Naive thymus-derived CD8-positive, alpha-beta T cell (primary cell): ENCODE measurements around the gene SCML1. TPM values are rescaled to one million over a fixed set of nuclear protein-coding genes. Genes with fewer than 3 reads are reported as not detected.

Experiments used
- ATAC-seq, 2 donors: fragments of 150-1000 bp; cut with Tn5 transposase in 1 of 2; sonication (Bioruptor Pico), chemical (Tn5 transposase) in 1 of 2; 1 replicate in 1 of 2; 2 replicates in 1 of 2; pipeline ENCODE4 v1.10.0; 2021; ENCODE audit warnings: mild to moderate bottlenecking in 2 of 2, moderate library complexity in 2 of 2
- POLR2A ChIA-PET: fragments of 350-600 bp; sonication (Branson Sonifier 250); formaldehyde crosslinking; loops from one replicate; lab custom pipeline; 2021; ENCODE audit warnings: antibody characterized with exemption; lab: Charles Lee
- DNase-seq, 10 donors: peaks; one replicate each; pipeline versions ENCODE4 v3.0.0 to v3.0.0-alpha.2; 2020 to 2022
- H3K27ac Mint-ChIP-seq, 10 donors: one replicate each; pipeline ENCODE4 v1.8.0; 2020 to 2022; ENCODE audit warnings: mild to moderate bottlenecking in 10 of 10, mixed read lengths in 10 of 10, moderate library complexity in 4 of 10, inconsistent platforms in 1 of 10
- H3K27me3 Mint-ChIP-seq, 5 donors: one replicate each; pipeline ENCODE4 v1.8.0; 2021 to 2022; ENCODE audit warnings: mixed read lengths in 5 of 5
- H3K36me3 Mint-ChIP-seq, 3 donors: one replicate each; pipeline ENCODE4 v1.8.0; 2020 to 2022; ENCODE audit warnings: mixed read lengths in 3 of 3, mild to moderate bottlenecking in 2 of 3, inconsistent platforms in 1 of 3
- H3K4me1 Mint-ChIP-seq, 4 donors: one replicate each; pipeline ENCODE4 v1.8.0; 2021 to 2022; ENCODE audit warnings: mixed read lengths in 4 of 4
- H3K4me3 Mint-ChIP-seq, 10 donors: one replicate each; pipeline ENCODE4 v1.8.0; 2020 to 2022; ENCODE audit warnings: mild to moderate bottlenecking in 10 of 10, mixed read lengths in 10 of 10, moderate library complexity in 6 of 10, inconsistent platforms in 1 of 10
- H3K9me3 Mint-ChIP-seq, 9 donors: one replicate each; pipeline ENCODE4 v1.8.0; 2020 to 2022; ENCODE audit warnings: mixed read lengths in 9 of 9, mild to moderate bottlenecking in 3 of 9, inconsistent platforms in 1 of 9, moderate library complexity in 1 of 9
- polyA plus RNA-seq, 3 donors: library from polyadenylated mRNA; unstranded; fragments of 300-500 nt; fragmentation: Illumina TruSeq; gene quantifications; one replicate each; pipeline ENCODE4 v1.2.3, GENCODE V29; 2021
- total RNA-seq, 8 experiments: library from RNA in 2 of 8; stranded (reverse) in 2 of 8; gene quantifications; one replicate each; pipeline ENCODE4 v1.2.3 and lab custom pipeline; 2021 to 2026

The SCML1 gene
- 10 to 100 TPM; 30.1 to 32.6 TPM for total RNA-seq
- polyA plus RNA-seq = 1 to 10 TPM; 6.0 to 7.1 (median 6.1) TPM
- 9.3 to 73.3 (median 44.8) reads per million in 6 experiments for total RNA-seq (lab: John Stamatoyannopoulos, UW)

GRCh38 chrX:17736856-17737709 lies at the start of gene SCML1:
SCML1 (plus strand) TSS chrX:17737493; CDS start chrX:17744187, 6,694 bp downstream.
- Mint-ChIP-seq H3K27me3 (peaks cover 0 to 2% (median 0%) of the 10 kb centered on the region in 5 donors), H3K4me3 (peak within 1 kb of the TSS; percentile 90 to 98 (median 92)), H3K4me1 (peaks cover 12 to 42% (median 27%) of the 10 kb centered on the region in 4 donors), H3K9me3 (peaks cover 0 to 3% (median 0%) of the 10 kb centered on the region in 9 donors), H3K36me3 (peaks cover 0 to 4% (median 0%) of the 10 kb centered on the region in 3 donors), H3K27ac (peak within 1 kb of the TSS; percentile 92 to 100 (median 98))
- DNase-seq (peak; percentile 73 to 97 (median 87)), ATAC-seq (peak; percentile 68 to 73)
- POLR2A ChIA-PET = interaction anchor here (0.6 to 2.0 kb wide), 7 partner anchors 10 to 689 kb away, joined by 3 to 6 read pairs (median 3); partner anchors contain the start of gene CDKL5

- no peaks in the 10 kb centered on the region for H3K27me3 Mint-ChIP-seq
- POLR2A ChIA-PET = no interaction called here
- H3K36me3 Mint-ChIP-seq = no peaks in the 10 kb centered on the region
- H3K9me3 Mint-ChIP-seq = no peaks in the 10 kb centered on the region
- DNase-seq (no peak), ATAC-seq (no peak)
- peaks cover 2 to 21% (median 9%) of the 10 kb centered on the region in 4 donors for H3K4me1 Mint-ChIP-seq
- no peak overlapping the region for H3K27ac Mint-ChIP-seq
- no peak overlapping the region for H3K4me3 Mint-ChIP-seq
These were observed 49.6 kb upstream of the SCML1 start for GRCh38 chrX:17687648-17688047.

- Mint-ChIP-seq H3K4me3 (no peak overlapping the region), H3K27ac (peak overlapping the region in 1 of 10 donors; percentile 50), H3K27me3 (no peaks in the 10 kb centered on the region), H3K4me1 (peaks cover 0 to 7% (median 3%) of the 10 kb centered on the region in 4 donors), H3K36me3 (no peaks in the 10 kb centered on the region), H3K9me3 (no peaks in the 10 kb centered on the region)
- DNase-seq (peak in 8 of 10 donors; percentile 1 to 64 (median 33)), ATAC-seq (peak; percentile 67 to 76)
- POLR2A ChIA-PET = no interaction called here
These were observed 47.3 kb upstream of the SCML1 start for GRCh38 chrX:17689971-17690409.

- Mint-ChIP-seq H3K4me1 (peaks cover 0 to 7% (median 3%) of the 10 kb centered on the region in 4 donors), H3K4me3 (no peak overlapping the region), H3K27me3 (no peaks in the 10 kb centered on the region), H3K27ac (no peak overlapping the region), H3K9me3 (no peaks in the 10 kb centered on the region), H3K36me3 (no peaks in the 10 kb centered on the region)
- POLR2A ChIA-PET = no interaction called here
- ATAC-seq = no peak
- no peak for DNase-seq
These were observed 44.5 kb upstream of the SCML1 start for GRCh38 chrX:17692709-17693346.

GRCh38 chrX:17697191-17697590 lies 40.1 kb upstream of the SCML1 start:
- Mint-ChIP-seq H3K36me3 (no peaks in the 10 kb centered on the region), H3K4me3 (no peak overlapping the region), H3K27ac (no peak overlapping the region), H3K27me3 (no peaks in the 10 kb centered on the region), H3K9me3 (no peaks in the 10 kb centered on the region), H3K4me1 (no peaks in the 10 kb centered on the region)
- ATAC-seq = no peak
- peak in 2 of 10 donors; percentile 16 to 20 for DNase-seq
- POLR2A ChIA-PET = interaction anchor here (0.7 kb wide), 1 partner anchor 240 kb away, joined by 3 read pairs; no protein-coding TSS in a partner anchor

- no peaks in the 10 kb centered on the region for H3K27me3 Mint-ChIP-seq
- H3K9me3 Mint-ChIP-seq = no peaks in the 10 kb centered on the region
- H3K4me3 Mint-ChIP-seq = no peak overlapping the region
These were observed 36.3 kb upstream of the SCML1 start for GRCh38 chrX:17700976-17701375.

GRCh38 chrX:17703201-17703600 lies 34.1 kb upstream of the SCML1 start:
- POLR2A ChIA-PET = no interaction called here
- no peak for DNase-seq
- no peak overlapping the region for H3K27ac Mint-ChIP-seq
- no peaks in the 10 kb centered on the region for H3K27me3 Mint-ChIP-seq
- H3K4me3 Mint-ChIP-seq = no peak overlapping the region
- H3K9me3 Mint-ChIP-seq = no peaks in the 10 kb centered on the region
- H3K4me1 Mint-ChIP-seq = no peaks in the 10 kb centered on the region
- no peaks in the 10 kb centered on the region for H3K36me3 Mint-ChIP-seq
- no peak for ATAC-seq

More at GRCh38 chrX:17700976-17701375, 36.3 kb upstream of the SCML1 start:
- POLR2A ChIA-PET = no interaction called here
- DNase-seq (no peak), ATAC-seq (no peak)
- Mint-ChIP-seq H3K36me3 (no peaks in the 10 kb centered on the region), H3K27ac (no peak overlapping the region), H3K4me1 (no peaks in the 10 kb centered on the region)

GRCh38 chrX:17705211-17705610 lies 32.1 kb upstream of the SCML1 start:
- Mint-ChIP-seq H3K36me3 (no peaks in the 10 kb centered on the region), H3K4me1 (no peaks in the 10 kb centered on the region), H3K4me3 (no peak overlapping the region), H3K9me3 (peaks cover 0 to 2% (median 0%) of the 10 kb centered on the region in 9 donors), H3K27ac (no peak overlapping the region), H3K27me3 (no peaks in the 10 kb centered on the region)
- POLR2A ChIA-PET = no interaction called here
- ATAC-seq (no peak), DNase-seq (no peak)

- POLR2A ChIA-PET = no interaction called here
- no peak overlapping the region for H3K27ac Mint-ChIP-seq
These were observed 30.6 kb upstream of the SCML1 start for GRCh38 chrX:17706676-17707075.

GRCh38 chrX:17707731-17708130 lies 29.6 kb upstream of the SCML1 start:
- POLR2A ChIA-PET = no interaction called here
- Mint-ChIP-seq H3K4me1 (no peaks in the 10 kb centered on the region), H3K27me3 (no peaks in the 10 kb centered on the region), H3K9me3 (peaks cover 0 to 2% (median 0%) of the 10 kb centered on the region in 9 donors), H3K36me3 (no peaks in the 10 kb centered on the region), H3K4me3 (no peak overlapping the region), H3K27ac (no peak overlapping the region)
- DNase-seq (no peak), ATAC-seq (no peak)

More at GRCh38 chrX:17706676-17707075, 30.6 kb upstream of the SCML1 start:
- Mint-ChIP-seq H3K27me3 (no peaks in the 10 kb centered on the region), H3K36me3 (no peaks in the 10 kb centered on the region), H3K9me3 (peaks cover 0 to 2% (median 0%) of the 10 kb centered on the region in 9 donors), H3K4me3 (no peak overlapping the region), H3K4me1 (no peaks in the 10 kb centered on the region)
- ATAC-seq (no peak), DNase-seq (no peak)

GRCh38 chrX:17710871-17711301 lies 26.4 kb upstream of the SCML1 start:
- POLR2A ChIA-PET = no interaction called here
- H3K36me3 Mint-ChIP-seq = no peaks in the 10 kb centered on the region
- H3K4me3 Mint-ChIP-seq = no peak overlapping the region
- no peaks in the 10 kb centered on the region for H3K4me1 Mint-ChIP-seq
- H3K27me3 Mint-ChIP-seq = no peaks in the 10 kb centered on the region
- no peak overlapping the region for H3K27ac Mint-ChIP-seq
- ATAC-seq (no peak), DNase-seq (no peak)
- peaks cover 0 to 2% (median 0%) of the 10 kb centered on the region in 9 donors for H3K9me3 Mint-ChIP-seq

- no peak overlapping the region for H3K4me3 Mint-ChIP-seq
- no peaks in the 10 kb centered on the region for H3K36me3 Mint-ChIP-seq
- POLR2A ChIA-PET = no interaction called here
- H3K9me3 Mint-ChIP-seq = peaks cover 0 to 2% (median 0%) of the 10 kb centered on the region in 9 donors
- H3K4me1 Mint-ChIP-seq = no peaks in the 10 kb centered on the region
- DNase-seq (no peak), ATAC-seq (no peak)
- no peak overlapping the region for H3K27ac Mint-ChIP-seq
- peaks cover 0 to under 1% (median 0%) of the 10 kb centered on the region in 5 donors for H3K27me3 Mint-ChIP-seq
These were observed 24.0 kb upstream of the SCML1 start for GRCh38 chrX:17713288-17713687.
